ELF-1 (cell line): ENCODE measurements around the gene TM7SF2.

Experiments
- DNase-seq: peaks from one replicate; pipeline ENCODE4 v3.0.0-alpha.2; 2016; ENCODE audit warnings: low read depth, low spot score

TM7SF2 gene

GRCh38 chr11:65156256-65156655 is 44.6 kb downstream of the TM7SF2 start:
- DNase-seq: no peak

GRCh38 chr11:65156926-65157325 is 45.3 kb downstream of the TM7SF2 start:
- no peak for DNase-seq

DNA sequence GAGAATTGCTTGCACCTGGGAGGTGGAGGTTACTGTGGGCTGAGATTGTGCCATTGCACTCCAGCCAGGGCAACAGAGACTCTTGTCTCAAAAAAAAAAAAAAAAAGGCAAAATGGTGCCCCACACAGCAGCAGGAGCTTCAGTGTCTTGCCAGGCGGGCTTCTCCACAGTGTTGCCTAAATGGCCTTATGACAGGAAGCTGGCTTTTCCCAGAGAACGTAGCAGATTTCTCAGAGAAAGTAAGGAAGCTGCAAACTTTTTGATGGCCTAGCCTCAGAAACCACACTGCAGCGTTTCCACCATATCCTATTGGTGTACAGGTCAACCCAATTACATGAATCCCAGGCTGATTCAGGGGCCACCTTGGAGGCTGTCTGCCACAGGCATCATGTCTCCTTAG is 45.7 kb downstream of the TM7SF2 start:
- DNase-seq: no peak

- no peak for DNase-seq
Measured at GRCh38 chr11:65159012-65159411, 47.3 kb downstream of the TM7SF2 start.

GRCh38 chr11:65160643-65161042 is 49.0 kb downstream of the TM7SF2 start:
- no peak for DNase-seq

GRCh38 chr11:65163684-65164083 is 52.0 kb downstream of the TM7SF2 start:
- DNase-seq: no peak
